ENCODE measurements around the gene PTPRK.

PTPRK gene

GRCh38 chr6:128351255-128351514, 169.2 kb downstream of the PTPRK start:
- WGBS (ENCODE audit: insufficient coverage, insufficient read length), result no CpG with 5 or more reads among the region's 2 CpGs
- no peaks in the 10 kb centered on the region for H3K36me3 ChIP-seq (ENCODE audit: control insufficient read depth, insufficient read depth, low read length)
- DNase-seq (ENCODE audit: low read depth, low spot score), result no peak
- H3K4me3 ChIP-seq (ENCODE audit: low read length), result no peak overlapping the region
- no peaks in the 10 kb centered on the region for H3K9me3 ChIP-seq (ENCODE audit: control insufficient read depth, insufficient read depth, low read length)
- no peak overlapping the region for H3K27ac ChIP-seq (ENCODE audit: low read length)
- H3K27me3 ChIP-seq (ENCODE audit: control insufficient read depth, insufficient read depth, low read length), result no peaks in the 10 kb centered on the region
- no peaks in the 10 kb centered on the region for H3K4me1 ChIP-seq (ENCODE audit: control insufficient read depth, insufficient read depth, low read length)

- Histone ChIP-seq H3K9me3 (ENCODE audit: control insufficient read depth, insufficient read depth, low read length) (no peaks in the 10 kb centered on the region), H3K4me3 (ENCODE audit: low read length) (no peak overlapping the region), H3K27me3 (ENCODE audit: control insufficient read depth, insufficient read depth, low read length) (no peaks in the 10 kb centered on the region), H3K4me1 (ENCODE audit: control insufficient read depth, insufficient read depth, low read length) (no peaks in the 10 kb centered on the region), H3K36me3 (ENCODE audit: control insufficient read depth, insufficient read depth, low read length) (no peaks in the 10 kb centered on the region), H3K27ac (ENCODE audit: low read length) (no peak overlapping the region)
- DNase-seq (ENCODE audit: low read depth, low spot score), result no peak
- WGBS (ENCODE audit: insufficient coverage, insufficient read length), result no CpG with 5 or more reads among the region's 6 CpGs
Observed at GRCh38 chr6:128350416-128351254, 169.8 kb downstream of the PTPRK start.

- Histone ChIP-seq H3K36me3 (ENCODE audit: control insufficient read depth, insufficient read depth, low read length) (no peaks in the 10 kb centered on the region), H3K9me3 (ENCODE audit: control insufficient read depth, insufficient read depth, low read length) (no peaks in the 10 kb centered on the region), H3K27me3 (ENCODE audit: control insufficient read depth, insufficient read depth, low read length) (no peaks in the 10 kb centered on the region), H3K4me1 (ENCODE audit: control insufficient read depth, insufficient read depth, low read length) (no peaks in the 10 kb centered on the region), H3K4me3 (ENCODE audit: low read length) (no peak overlapping the region), H3K27ac (ENCODE audit: low read length) (no peak overlapping the region)
- no peak for DNase-seq (ENCODE audit: low read depth, low spot score)
- no CpG with 5 or more reads among the region's 3 CpGs for WGBS (ENCODE audit: insufficient coverage, insufficient read length)
Observed at GRCh38 chr6:128347123-128347522, 173.3 kb downstream of the PTPRK start.

DNA sequence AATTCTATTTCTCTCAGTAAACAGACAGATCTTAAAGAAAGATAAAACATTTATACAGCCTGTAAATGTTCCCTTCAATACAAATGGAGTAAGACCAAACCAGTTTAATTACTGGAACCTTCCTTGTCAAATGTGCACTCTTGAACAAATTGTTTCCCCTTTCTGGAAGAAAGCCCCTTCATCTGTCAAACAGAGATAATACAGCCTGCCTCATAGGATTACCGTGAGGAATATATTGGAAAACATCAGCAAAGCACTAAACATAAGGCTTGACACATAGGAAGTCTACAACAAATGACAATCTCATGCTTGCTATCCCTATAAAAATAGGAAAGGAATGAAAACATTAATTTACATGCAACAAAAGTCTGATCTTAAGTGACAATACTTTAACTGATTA, 173.8 kb downstream of the PTPRK start:
- no CpG with 5 or more reads among the region's 1 CpG for whole genome bisulfite sequencing (ENCODE audit: insufficient coverage, insufficient read length)
- H3K9me3 ChIP-seq (ENCODE audit: control insufficient read depth, insufficient read depth, low read length), result no peaks in the 10 kb centered on the region
- no peak for DNase-seq (ENCODE audit: low read depth, low spot score)
- no peak overlapping the region for H3K4me3 ChIP-seq (ENCODE audit: low read length)
- H3K4me1 ChIP-seq (ENCODE audit: control insufficient read depth, insufficient read depth, low read length), result no peaks in the 10 kb centered on the region
- H3K36me3 ChIP-seq (ENCODE audit: control insufficient read depth, insufficient read depth, low read length), result no peaks in the 10 kb centered on the region
- no peak overlapping the region for H3K27ac ChIP-seq (ENCODE audit: low read length)
- H3K27me3 ChIP-seq (ENCODE audit: control insufficient read depth, insufficient read depth, low read length), result no peaks in the 10 kb centered on the region

DNA sequence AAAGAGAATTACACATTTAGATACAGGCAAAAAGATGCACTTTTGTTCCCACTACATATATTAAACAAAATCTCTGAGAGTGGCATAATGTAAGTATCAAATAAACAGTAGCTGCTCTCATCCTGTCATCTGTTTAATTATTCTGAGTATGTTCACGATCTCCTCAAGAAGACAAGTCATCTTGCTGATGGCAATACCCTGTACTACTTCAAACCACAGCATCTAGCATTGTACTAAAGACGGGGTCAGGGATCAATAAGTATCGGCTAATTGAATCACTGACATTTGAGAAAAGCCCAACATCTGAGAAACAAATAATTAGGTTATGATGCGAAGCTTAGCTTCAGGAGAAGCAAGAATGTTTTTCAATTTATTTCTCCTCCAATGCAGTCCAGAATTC, 175.1 kb downstream of the PTPRK start:
- WGBS (ENCODE audit: insufficient coverage, insufficient read length), result no CpG with 5 or more reads among the region's 4 CpGs
- no peak for DNase-seq (ENCODE audit: low read depth, low spot score)
- Histone ChIP-seq H3K9me3 (ENCODE audit: control insufficient read depth, insufficient read depth, low read length) (no peaks in the 10 kb centered on the region), H3K4me1 (ENCODE audit: control insufficient read depth, insufficient read depth, low read length) (no peaks in the 10 kb centered on the region), H3K36me3 (ENCODE audit: control insufficient read depth, insufficient read depth, low read length) (no peaks in the 10 kb centered on the region), H3K27ac (ENCODE audit: low read length) (no peak overlapping the region), H3K4me3 (ENCODE audit: low read length) (no peak overlapping the region), H3K27me3 (ENCODE audit: control insufficient read depth, insufficient read depth, low read length) (no peaks in the 10 kb centered on the region)

GRCh38 chr6:128343706-128344105, 176.7 kb downstream of the PTPRK start:
- Histone ChIP-seq H3K4me3 (ENCODE audit: low read length) (no peak overlapping the region), H3K36me3 (ENCODE audit: control insufficient read depth, insufficient read depth, low read length) (no peaks in the 10 kb centered on the region), H3K9me3 (ENCODE audit: control insufficient read depth, insufficient read depth, low read length) (no peaks in the 10 kb centered on the region), H3K4me1 (ENCODE audit: control insufficient read depth, insufficient read depth, low read length) (no peaks in the 10 kb centered on the region), H3K27ac (ENCODE audit: low read length) (no peak overlapping the region), H3K27me3 (ENCODE audit: control insufficient read depth, insufficient read depth, low read length) (no peaks in the 10 kb centered on the region)
- no peak for DNase-seq (ENCODE audit: low read depth, low spot score)
- no CpG with 5 or more reads among the region's 3 CpGs for WGBS (ENCODE audit: insufficient coverage, insufficient read length)

- Histone ChIP-seq H3K4me3 (ENCODE audit: low read length) (no peak overlapping the region), H3K4me1 (ENCODE audit: control insufficient read depth, insufficient read depth, low read length) (no peaks in the 10 kb centered on the region; the same call in 1 of the 2 replicates), H3K36me3 (ENCODE audit: control insufficient read depth, insufficient read depth, low read length) (no peaks in the 10 kb centered on the region), H3K27me3 (ENCODE audit: control insufficient read depth, insufficient read depth, low read length) (no peaks in the 10 kb centered on the region), H3K27ac (ENCODE audit: low read length) (no peak overlapping the region), H3K9me3 (ENCODE audit: control insufficient read depth, insufficient read depth, low read length) (no peaks in the 10 kb centered on the region)
- DNase-seq (ENCODE audit: low read depth, low spot score), result no peak
- no CpG with 5 or more reads among the region's 1 CpG for WGBS (ENCODE audit: insufficient coverage, insufficient read length)
Observed at GRCh38 chr6:128339635-128340450, 180.6 kb downstream of the PTPRK start.

DNA sequence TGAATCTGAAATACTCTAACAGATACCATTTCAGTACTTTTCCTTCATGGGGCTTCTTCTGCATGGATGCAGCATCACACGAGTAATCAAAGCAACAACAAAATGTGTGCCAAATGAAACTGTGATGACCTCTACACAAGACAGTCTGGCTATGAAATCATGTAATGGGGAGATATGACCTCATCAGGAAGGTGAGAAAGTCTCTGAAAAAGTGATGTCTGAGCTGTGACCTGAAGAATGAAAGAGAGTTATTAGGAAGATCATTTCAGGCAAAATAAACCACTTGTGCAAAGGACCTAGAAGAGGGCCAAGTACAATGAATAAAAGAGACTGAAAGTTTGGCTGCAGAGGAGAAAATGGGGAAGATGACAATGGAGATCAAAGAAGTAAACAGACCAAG, 182.8 kb downstream of the PTPRK start:
- no CpG with 5 or more reads among the region's 1 CpG for whole genome bisulfite sequencing (ENCODE audit: insufficient coverage, insufficient read length)
- Histone ChIP-seq H3K9me3 (ENCODE audit: control insufficient read depth, insufficient read depth, low read length) (no peaks in the 10 kb centered on the region), H3K4me1 (ENCODE audit: control insufficient read depth, insufficient read depth, low read length) (no peaks in the 10 kb centered on the region; the same call in 1 of the 2 replicates), H3K27ac (ENCODE audit: low read length) (no peak overlapping the region), H3K36me3 (ENCODE audit: control insufficient read depth, insufficient read depth, low read length) (no peaks in the 10 kb centered on the region), H3K4me3 (ENCODE audit: low read length) (no peak overlapping the region), H3K27me3 (ENCODE audit: control insufficient read depth, insufficient read depth, low read length) (no peaks in the 10 kb centered on the region)
- no peak for DNase-seq (ENCODE audit: low read depth, low spot score)

- WGBS (ENCODE audit: insufficient coverage, insufficient read length), result no CpG with 5 or more reads among the region's 3 CpGs
- no peak overlapping the region for H3K27ac ChIP-seq (ENCODE audit: low read length)
Observed at GRCh38 chr6:128336436-128337095, 183.8 kb downstream of the PTPRK start.

GRCh38 chr6:128335963-128336362, 184.4 kb downstream of the PTPRK start:
- H3K27ac ChIP-seq (ENCODE audit: low read length), result no peak overlapping the region
- H3K27me3 ChIP-seq (ENCODE audit: control insufficient read depth, insufficient read depth, low read length), result no peaks in the 10 kb centered on the region
- H3K4me1 ChIP-seq (ENCODE audit: control insufficient read depth, insufficient read depth, low read length), result no peaks in the 10 kb centered on the region; the same call in 1 of the 2 replicates
- DNase-seq (ENCODE audit: low read depth, low spot score), result no peak
- no peaks in the 10 kb centered on the region for H3K36me3 ChIP-seq (ENCODE audit: control insufficient read depth, insufficient read depth, low read length)
- no peaks in the 10 kb centered on the region for H3K9me3 ChIP-seq (ENCODE audit: control insufficient read depth, insufficient read depth, low read length)
- no peak overlapping the region for H3K4me3 ChIP-seq (ENCODE audit: low read length)
- 100% methylated on average over 1 of the region's 1 CpG for WGBS (ENCODE audit: insufficient coverage, insufficient read length)

More at GRCh38 chr6:128336436-128337095, 183.8 kb downstream of the PTPRK start:
- DNase-seq (ENCODE audit: low read depth, low spot score), result no peak
- Histone ChIP-seq H3K4me3 (ENCODE audit: low read length) (no peak overlapping the region), H3K9me3 (ENCODE audit: control insufficient read depth, insufficient read depth, low read length) (no peaks in the 10 kb centered on the region), H3K27me3 (ENCODE audit: control insufficient read depth, insufficient read depth, low read length) (no peaks in the 10 kb centered on the region), H3K4me1 (ENCODE audit: control insufficient read depth, insufficient read depth, low read length) (no peaks in the 10 kb centered on the region; the same call in 1 of the 2 replicates), H3K36me3 (ENCODE audit: control insufficient read depth, insufficient read depth, low read length) (no peaks in the 10 kb centered on the region)
